Measurements from ENCODE around the gene SEMA6B.

The SEMA6B gene

GRCh38 chr19:4592445-4592844 is 33.0 kb upstream of the SEMA6B start:
- H3K18ac ChIP-seq (ENCODE audit: low read depth in 1 of 2, low read length in 2 of 2): no peak overlapping the region
- H2AK5ac ChIP-seq (ENCODE audit: low read length, severe bottlenecking): no peak overlapping the region
- H4K91ac ChIP-seq (ENCODE audit: low read length): no peak overlapping the region
- H2BK120ac ChIP-seq (ENCODE audit: low read depth, low read length): no peak overlapping the region
- H2BK5ac ChIP-seq (ENCODE audit: low read depth, low read length, poor library complexity, severe bottlenecking): no peak overlapping the region
- no peaks in the 10 kb centered on the region for H3K79me1 ChIP-seq (replicated peaks; ENCODE audit: low read length, poor library complexity, severe bottlenecking)
- H3K23ac ChIP-seq (ENCODE audit: low read length in 2 of 2): no peak overlapping the region
- no peak overlapping the region for H2AFZ ChIP-seq (ENCODE audit: low read depth, low read length)
- H3K9me3 ChIP-seq (ENCODE audit: control insufficient read depth, low read length): no peaks in the 10 kb centered on the region
- H3K27me3 ChIP-seq (ENCODE audit: control insufficient read depth in 1 of 2, insufficient read depth in 1 of 2, low read length in 2 of 2): peaks cover 22 to 59% of the 10 kb centered on the region in 2 experiments
- no peak overlapping the region for H3K14ac ChIP-seq (ENCODE audit: low read length in 2 of 2)
- no peak overlapping the region for H3K4ac ChIP-seq (ENCODE audit: low read depth in 1 of 2, low read length in 2 of 2)
- WGBS: 89% methylated on average over 4 of the region's 5 CpGs
- H3K4me3 ChIP-seq (ENCODE audit: insufficient read depth in 1 of 2, low read depth in 1 of 2, low read length in 2 of 2): no peak overlapping the region
- no peak overlapping the region for H3K27ac ChIP-seq (ENCODE audit: low read length, poor library complexity, severe bottlenecking)
- H3K36me3 ChIP-seq (ENCODE audit: control insufficient read depth in 1 of 2, insufficient read depth in 2 of 2, low read depth in 1 of 2, low read length in 2 of 2): no peaks in the 10 kb centered on the region
- no peak overlapping the region for H3K4me2 ChIP-seq (ENCODE audit: low read length, poor library complexity, severe bottlenecking)
- H3K9ac ChIP-seq (ENCODE audit: low read length): no peak overlapping the region
- peaks cover 3% of the 10 kb centered on the region for H3K4me1 ChIP-seq (ENCODE audit: control insufficient read depth, insufficient read depth, low read depth, low read length)
- no peak overlapping the region for H2BK15ac ChIP-seq (ENCODE audit: low read depth, poor library complexity, severe bottlenecking)
- no peak overlapping the region for H2BK12ac ChIP-seq (ENCODE audit: low read length in 2 of 2)
- DNase-seq: no peak
- H4K8ac ChIP-seq (ENCODE audit: low read length): no peak overlapping the region

- 81% methylated on average over 3 of the region's 6 CpGs for WGBS
- H3K4me1 ChIP-seq (ENCODE audit: control insufficient read depth, insufficient read depth, low read depth, low read length): no peaks in the 10 kb centered on the region
These were observed 31.8 kb upstream of the SEMA6B start for GRCh38 chr19:4591320-4591719.

DNA sequence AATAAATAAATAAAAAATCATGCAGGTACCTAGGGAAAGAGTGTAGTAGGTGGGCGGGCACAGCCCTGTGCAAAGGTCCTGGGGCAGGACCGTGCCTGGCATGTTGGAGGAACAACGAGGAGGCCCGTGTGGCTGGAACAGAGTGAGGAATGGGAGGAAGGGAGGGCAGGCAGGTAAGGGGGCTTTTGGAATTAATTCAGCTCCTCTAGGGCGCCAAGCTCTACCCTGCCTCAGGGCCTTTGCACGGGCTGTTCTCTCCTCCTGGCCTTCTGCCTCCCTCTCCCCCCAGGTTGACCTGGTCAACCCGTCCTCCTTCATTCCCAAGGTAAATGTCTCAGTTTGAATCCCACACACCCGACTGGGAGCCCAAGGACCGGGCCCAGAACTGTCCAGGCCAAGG is 31.1 kb upstream of the SEMA6B start:
- H4K8ac ChIP-seq (ENCODE audit: low read length): no peak overlapping the region
- H3K23ac ChIP-seq (ENCODE audit: low read length in 2 of 2): no peak overlapping the region
- H3K14ac ChIP-seq (ENCODE audit: low read length in 2 of 2): no peak overlapping the region
- no peak overlapping the region for H3K18ac ChIP-seq (ENCODE audit: low read depth in 1 of 2, low read length in 2 of 2)
- no peak overlapping the region for H3K4me3 ChIP-seq (ENCODE audit: insufficient read depth in 1 of 2, low read depth in 1 of 2, low read length in 2 of 2)
- no peak overlapping the region for H3K4ac ChIP-seq (ENCODE audit: low read depth in 1 of 2, low read length in 2 of 2)
- H3K27me3 ChIP-seq (ENCODE audit: control insufficient read depth in 1 of 2, insufficient read depth in 1 of 2, low read length in 2 of 2): peaks cover 30 to 55% of the 10 kb centered on the region in 2 experiments
- H3K79me1 ChIP-seq (replicated peaks; ENCODE audit: low read length, poor library complexity, severe bottlenecking): no peaks in the 10 kb centered on the region
- no peak overlapping the region for H3K4me2 ChIP-seq (ENCODE audit: low read length, poor library complexity, severe bottlenecking)
- no peak overlapping the region for H2AK5ac ChIP-seq (ENCODE audit: low read length, severe bottlenecking)
- no peak overlapping the region for H3K27ac ChIP-seq (ENCODE audit: low read length, poor library complexity, severe bottlenecking)
- no peak overlapping the region for H2BK15ac ChIP-seq (ENCODE audit: low read depth, poor library complexity, severe bottlenecking)
- no peaks in the 10 kb centered on the region for H3K36me3 ChIP-seq (ENCODE audit: control insufficient read depth in 1 of 2, insufficient read depth in 2 of 2, low read depth in 1 of 2, low read length in 2 of 2)
- H3K9me3 ChIP-seq (ENCODE audit: control insufficient read depth, low read length): no peaks in the 10 kb centered on the region
- no peak overlapping the region for H4K91ac ChIP-seq (ENCODE audit: low read length)
- WGBS: 95% methylated on average over 9 of the region's 9 CpGs
- no peak overlapping the region for H3K9ac ChIP-seq (ENCODE audit: low read length)
- H2BK120ac ChIP-seq (ENCODE audit: low read depth, low read length): no peak overlapping the region
- H2BK5ac ChIP-seq (ENCODE audit: low read depth, low read length, poor library complexity, severe bottlenecking): no peak overlapping the region
- no peak for DNase-seq
- H2BK12ac ChIP-seq (ENCODE audit: low read length in 2 of 2): no peak overlapping the region
- H2AFZ ChIP-seq (ENCODE audit: low read depth, low read length): no peak overlapping the region
- H3K4me1 ChIP-seq (ENCODE audit: control insufficient read depth, insufficient read depth, low read depth, low read length): no peaks in the 10 kb centered on the region

More at GRCh38 chr19:4591320-4591719, 31.8 kb upstream of the SEMA6B start:
- no peak overlapping the region for H3K27ac ChIP-seq (ENCODE audit: low read length, poor library complexity, severe bottlenecking)
- no peak overlapping the region for H3K23ac ChIP-seq (ENCODE audit: low read length in 2 of 2)
- DNase-seq: no peak
- no peaks in the 10 kb centered on the region for H3K79me1 ChIP-seq (replicated peaks; ENCODE audit: low read length, poor library complexity, severe bottlenecking)
- no peak overlapping the region for H2BK5ac ChIP-seq (ENCODE audit: low read depth, low read length, poor library complexity, severe bottlenecking)
- H2BK120ac ChIP-seq (ENCODE audit: low read depth, low read length): no peak overlapping the region
- no peak overlapping the region for H2AK5ac ChIP-seq (ENCODE audit: low read length, severe bottlenecking)
- H2BK12ac ChIP-seq (ENCODE audit: low read length in 2 of 2): no peak overlapping the region
- no peak overlapping the region for H3K4me2 ChIP-seq (ENCODE audit: low read length, poor library complexity, severe bottlenecking)
- H2BK15ac ChIP-seq (ENCODE audit: low read depth, poor library complexity, severe bottlenecking): no peak overlapping the region
- peaks cover 23 to 55% of the 10 kb centered on the region in 2 experiments for H3K27me3 ChIP-seq (ENCODE audit: control insufficient read depth in 1 of 2, insufficient read depth in 1 of 2, low read length in 2 of 2)
- H4K91ac ChIP-seq (ENCODE audit: low read length): no peak overlapping the region
- H3K36me3 ChIP-seq (ENCODE audit: control insufficient read depth in 1 of 2, insufficient read depth in 2 of 2, low read depth in 1 of 2, low read length in 2 of 2): no peaks in the 10 kb centered on the region
- H3K14ac ChIP-seq (ENCODE audit: low read length in 2 of 2): no peak overlapping the region
- no peak overlapping the region for H4K8ac ChIP-seq (ENCODE audit: low read length)
- H3K18ac ChIP-seq (ENCODE audit: low read depth in 1 of 2, low read length in 2 of 2): no peak overlapping the region
- no peak overlapping the region for H3K4ac ChIP-seq (ENCODE audit: low read depth in 1 of 2, low read length in 2 of 2)
- no peaks in the 10 kb centered on the region for H3K9me3 ChIP-seq (ENCODE audit: control insufficient read depth, low read length)
- no peak overlapping the region for H3K9ac ChIP-seq (ENCODE audit: low read length)
- no peak overlapping the region for H3K4me3 ChIP-seq (ENCODE audit: insufficient read depth in 1 of 2, low read depth in 1 of 2, low read length in 2 of 2)
- H2AFZ ChIP-seq (ENCODE audit: low read depth, low read length): no peak overlapping the region

- no peak for DNase-seq
- Histone ChIP-seq H3K18ac (ENCODE audit: low read depth in 1 of 2, low read length in 2 of 2) (no peak overlapping the region), H2BK15ac (ENCODE audit: low read depth, poor library complexity, severe bottlenecking) (no peak overlapping the region), H3K4ac (ENCODE audit: low read depth in 1 of 2, low read length in 2 of 2) (no peak overlapping the region), H3K4me1 (ENCODE audit: control insufficient read depth, insufficient read depth, low read depth, low read length) (peaks cover 2% of the 10 kb centered on the region), H2AFZ (ENCODE audit: low read depth, low read length) (no peak overlapping the region), H3K9me3 (ENCODE audit: control insufficient read depth, low read length) (no peaks in the 10 kb centered on the region), H2BK120ac (ENCODE audit: low read depth, low read length) (no peak overlapping the region), H2BK12ac (ENCODE audit: low read length in 2 of 2) (no peak overlapping the region), H3K14ac (ENCODE audit: low read length in 2 of 2) (no peak overlapping the region), H3K4me3 (ENCODE audit: insufficient read depth in 1 of 2, low read depth in 1 of 2, low read length in 2 of 2) (no peak overlapping the region), H3K79me1 (replicated peaks; ENCODE audit: low read length, poor library complexity, severe bottlenecking) (no peaks in the 10 kb centered on the region), H2AK5ac (ENCODE audit: low read length, severe bottlenecking) (no peak overlapping the region), H3K27ac (ENCODE audit: low read length, poor library complexity, severe bottlenecking) (no peak overlapping the region), H3K36me3 (ENCODE audit: control insufficient read depth in 1 of 2, insufficient read depth in 2 of 2, low read depth in 1 of 2, low read length in 2 of 2) (no peaks in the 10 kb centered on the region), H4K91ac (ENCODE audit: low read length) (no peak overlapping the region), H3K4me2 (ENCODE audit: low read length, poor library complexity, severe bottlenecking) (no peak overlapping the region), H3K27me3 (ENCODE audit: control insufficient read depth in 1 of 2, insufficient read depth in 1 of 2, low read length in 2 of 2) (peaks cover 37 to 57% of the 10 kb centered on the region in 2 experiments), H2BK5ac (ENCODE audit: low read depth, low read length, poor library complexity, severe bottlenecking) (no peak overlapping the region), H3K23ac (ENCODE audit: low read length in 2 of 2) (no peak overlapping the region), H3K9ac (ENCODE audit: low read length) (no peak overlapping the region), H4K8ac (ENCODE audit: low read length) (no peak overlapping the region)
- WGBS: 50% methylated on average over 10 of the region's 11 CpGs
These were observed 30.3 kb upstream of the SEMA6B start for GRCh38 chr19:4589579-4590410.
